Inferior parietal cortex (tissue), 1 donor: ENCODE data around the gene NAA35.
"Not testable (repeated sequence)": the region's sequence is repeated elsewhere in the genome, so short reads cannot be mapped to it uniquely, and the experiment has no call there.

ENCODE experiments used
- DNase-seq: peaks from one replicate; pipeline ENCODE4 v3.0.0-alpha.2; 2016; ENCODE audit errors: extremely low spot score

NAA35 gene

DNA sequence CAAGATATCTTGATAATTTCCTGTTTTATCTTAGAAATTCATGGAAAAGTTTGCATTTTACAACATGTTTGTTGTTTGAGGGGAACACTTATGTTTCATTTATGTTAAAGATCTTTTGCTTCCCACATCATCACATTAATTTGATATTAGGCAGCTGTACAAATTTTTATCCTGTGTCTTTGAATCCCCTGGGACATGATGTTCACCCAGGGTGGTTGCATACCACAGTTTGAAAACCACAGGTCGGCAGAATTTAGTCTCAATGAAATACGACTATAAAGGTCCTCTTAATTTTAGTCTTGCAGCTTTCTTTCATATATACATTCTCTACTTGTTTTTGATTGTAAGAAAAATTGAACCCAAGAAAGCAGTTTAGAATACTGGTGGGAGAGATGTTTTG, 3.7 kb downstream of the NAA35 start:
- DNase-seq, result no peak

DNA sequence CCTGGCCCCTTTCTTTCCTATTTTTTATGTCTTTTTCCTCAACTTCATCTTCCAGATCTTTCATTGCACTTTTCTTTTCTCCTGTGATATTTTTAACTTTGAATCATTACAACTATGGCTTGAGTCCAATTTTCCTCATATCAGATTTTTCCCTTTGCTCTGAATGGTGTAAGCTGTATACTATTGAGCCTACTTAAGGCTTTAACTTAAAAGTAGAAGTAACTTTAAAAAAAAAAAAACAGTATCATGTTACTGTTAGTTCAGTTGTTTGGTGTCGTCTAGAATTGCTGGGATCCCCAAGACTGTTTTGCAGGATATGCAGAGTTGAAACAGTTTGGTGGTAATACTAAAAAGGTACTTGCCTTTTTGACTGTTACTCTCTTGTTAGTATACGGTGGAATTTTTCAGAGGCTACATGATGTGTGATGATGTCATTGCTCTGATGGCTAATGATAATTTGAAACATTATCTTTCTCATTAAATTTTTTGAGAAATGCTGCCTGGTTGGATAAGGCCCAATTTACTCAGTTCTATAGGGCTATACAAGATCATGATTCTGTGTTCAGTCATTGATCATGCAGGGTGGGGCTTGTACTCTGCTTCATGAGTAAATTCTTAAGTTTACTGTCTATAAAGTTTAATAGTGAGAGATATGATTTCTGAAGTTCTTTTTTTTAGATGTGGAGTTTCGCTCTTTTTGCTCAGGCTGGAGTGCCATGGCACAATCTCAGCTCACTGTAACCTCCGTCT, 8.8 kb downstream of the NAA35 start:
- DNase-seq, result no peak

DNA sequence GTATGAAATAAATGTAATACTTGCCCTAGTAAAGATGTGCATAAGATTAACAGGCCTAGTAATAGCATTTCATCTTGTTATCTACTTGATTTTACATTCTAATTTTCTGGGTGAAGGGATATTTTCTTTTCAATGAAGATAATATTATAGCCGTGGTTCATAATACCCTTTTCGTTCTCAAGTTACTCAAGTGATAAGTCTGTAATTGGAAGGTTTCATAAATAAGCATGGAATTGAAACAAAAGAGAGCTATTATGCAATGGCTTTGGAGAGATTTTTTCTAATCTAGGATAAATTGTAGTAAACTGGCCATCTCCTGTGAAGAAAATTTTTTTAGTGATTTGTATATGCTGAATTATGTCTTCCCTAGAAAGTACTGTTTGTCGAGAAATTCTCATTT, 19.0 kb downstream of the NAA35 start:
- DNase-seq, result no peak

DNA sequence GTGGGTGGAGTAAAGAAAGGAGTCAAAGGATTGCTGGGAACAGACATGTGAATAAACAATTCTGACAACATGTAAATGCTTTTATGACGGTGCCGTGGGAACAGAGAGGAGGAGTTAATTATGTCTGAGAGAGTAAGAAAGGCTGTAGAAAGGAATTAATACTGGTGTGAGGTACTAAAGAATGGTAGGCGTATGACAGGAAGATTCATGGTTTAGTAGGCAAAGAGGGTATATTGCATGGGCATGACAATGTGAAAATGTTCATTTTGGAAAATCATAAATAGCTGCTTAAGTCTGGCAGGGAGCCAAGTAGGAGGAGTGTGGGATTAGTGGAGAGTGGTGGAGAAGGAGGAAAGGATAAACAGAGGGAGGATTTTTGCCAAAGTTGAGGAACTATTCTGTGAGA, 19.7 kb downstream of the NAA35 start:
- no peak for DNase-seq

DNA sequence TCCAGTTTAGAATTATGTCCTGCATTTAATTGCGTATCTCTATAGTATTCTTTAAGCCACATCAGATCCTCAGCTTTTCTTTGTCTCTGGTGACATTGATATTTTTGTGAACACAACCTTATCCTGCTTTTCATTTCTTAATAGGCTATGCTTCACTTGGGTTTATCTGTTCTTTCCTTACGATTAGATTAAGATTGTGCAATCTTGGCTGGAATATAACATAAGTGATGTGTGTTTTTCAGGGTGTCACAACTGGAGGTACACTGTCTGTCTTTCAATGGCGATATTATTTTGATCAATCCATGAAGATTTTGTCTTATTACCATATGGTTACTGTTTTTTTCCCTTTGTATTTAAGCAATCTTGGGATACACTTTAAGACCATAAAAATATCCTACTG, 23.6 kb downstream of the NAA35 start:
- no peak for DNase-seq

DNA sequence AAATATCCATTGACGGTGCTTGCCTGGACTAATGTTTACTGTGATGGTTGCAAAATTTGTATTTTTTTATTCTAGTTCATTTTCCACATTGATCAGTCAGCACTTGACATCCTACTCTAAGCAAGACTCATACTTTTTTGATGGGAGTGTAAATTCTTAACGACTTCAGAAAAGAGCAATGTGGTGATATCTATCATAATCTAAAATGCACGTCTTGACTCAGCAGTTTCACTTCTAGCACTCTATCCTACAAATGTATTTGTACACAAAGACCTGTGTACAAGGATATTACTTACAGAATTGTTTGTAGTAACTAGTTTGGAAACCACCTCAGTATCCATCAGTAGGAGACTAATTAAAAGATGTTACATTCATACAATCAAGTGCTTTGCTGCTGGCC, 24.0 kb downstream of the NAA35 start:
- no peak for DNase-seq

DNA sequence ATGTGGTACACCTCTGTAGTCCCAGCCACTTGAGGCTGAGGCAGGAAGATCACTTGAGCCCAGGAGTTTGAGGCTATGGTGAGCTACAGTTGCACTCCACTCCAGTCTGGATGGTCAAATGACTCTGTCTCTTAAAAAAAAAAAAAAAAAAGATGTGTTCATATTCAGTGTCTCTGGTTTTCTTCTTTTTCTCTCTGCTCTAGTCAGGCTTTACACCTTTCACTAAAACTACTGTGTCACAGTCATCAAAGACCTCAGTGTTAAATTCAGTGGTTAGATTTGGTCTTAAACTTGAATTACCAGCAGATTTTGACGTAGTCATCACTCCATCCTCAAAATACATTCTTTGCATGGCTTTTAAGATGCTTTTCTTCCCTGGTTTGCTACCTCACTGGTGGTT, 28.8 kb downstream of the NAA35 start:
- no peak for DNase-seq

DNA sequence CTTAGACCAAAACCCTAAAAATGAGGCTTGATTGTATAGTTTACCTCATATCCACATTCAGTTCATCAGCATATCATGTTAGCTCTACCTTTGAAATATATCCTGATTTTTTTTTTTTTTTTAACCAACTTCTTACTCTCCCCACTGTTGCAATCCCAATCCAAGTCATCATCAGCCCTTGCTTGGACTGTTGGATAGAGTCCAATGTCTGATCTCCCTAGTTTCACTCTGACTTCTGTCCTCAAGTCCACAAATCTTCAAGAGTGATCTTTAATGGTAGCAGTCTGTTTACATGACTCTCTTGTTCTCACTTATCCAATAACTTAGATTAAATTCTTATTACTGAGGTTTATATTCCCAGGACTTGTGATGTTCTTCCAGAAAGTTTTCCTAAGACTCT, 30.8 kb downstream of the NAA35 start:
- DNase-seq, result no peak

DNA sequence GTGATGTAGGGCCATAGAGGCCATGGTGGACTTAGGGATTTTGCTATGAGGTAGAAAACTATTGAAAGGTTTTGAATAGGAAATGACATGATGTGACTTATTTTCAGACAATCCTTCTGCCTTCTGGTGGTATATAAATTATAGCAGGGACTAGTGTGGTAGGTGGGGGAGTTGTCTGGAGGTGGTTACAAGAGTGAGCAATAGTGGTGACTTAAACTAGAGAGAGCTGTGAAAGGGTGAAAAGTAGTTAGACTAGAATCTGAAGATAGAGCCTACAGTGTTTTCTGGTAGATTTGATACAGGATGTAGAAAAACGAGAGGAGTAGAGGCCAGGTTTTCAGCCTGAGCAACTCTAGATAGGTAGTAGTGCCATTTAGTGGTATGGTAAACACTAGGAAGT, 32.3 kb downstream of the NAA35 start:
- DNase-seq, result no peak

DNA sequence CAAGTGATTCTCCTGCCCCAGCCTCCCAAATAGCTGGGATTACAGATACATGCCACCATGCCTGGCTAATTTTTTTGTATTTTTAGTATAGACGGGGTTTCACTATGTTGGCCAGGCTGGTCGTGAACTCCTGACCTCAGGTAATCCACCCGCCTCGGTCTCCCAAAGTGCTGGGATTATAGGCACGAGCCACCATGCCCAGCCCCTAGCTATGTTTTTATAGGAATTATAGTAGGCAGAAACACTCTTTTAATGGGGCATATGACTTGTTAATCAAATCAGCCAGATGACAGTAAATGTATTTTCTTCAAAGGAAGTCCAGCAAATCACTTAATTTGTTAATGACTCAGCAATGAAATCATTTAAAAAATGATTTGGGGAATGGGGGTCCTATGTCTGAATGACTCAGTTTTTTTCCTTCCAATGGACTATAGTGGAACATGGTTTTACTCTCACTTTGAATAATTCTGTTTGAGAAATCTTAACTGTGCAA, 33.2 kb downstream of the NAA35 start:
- DNase-seq, result not testable (repeated sequence)

DNA sequence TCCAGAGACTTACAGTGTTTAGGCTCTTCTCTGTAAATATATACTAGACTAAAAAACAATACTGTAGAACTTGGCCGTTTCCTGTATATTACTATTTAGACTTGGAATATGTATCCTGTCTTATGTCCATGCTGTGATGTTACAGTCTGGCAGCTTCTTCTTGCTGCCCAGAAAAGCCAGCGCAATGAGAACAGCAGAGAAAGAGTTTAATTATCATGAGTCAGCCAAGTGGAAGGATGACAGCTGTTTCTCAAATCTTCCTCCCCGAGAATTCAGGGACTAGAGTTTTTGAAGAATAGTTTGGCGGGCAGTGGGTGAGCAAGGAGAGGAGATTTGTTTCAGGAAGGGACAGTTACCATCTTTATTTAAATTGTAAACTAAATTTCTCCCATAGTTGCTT, 37.5 kb downstream of the NAA35 start:
- DNase-seq, result no peak

DNA sequence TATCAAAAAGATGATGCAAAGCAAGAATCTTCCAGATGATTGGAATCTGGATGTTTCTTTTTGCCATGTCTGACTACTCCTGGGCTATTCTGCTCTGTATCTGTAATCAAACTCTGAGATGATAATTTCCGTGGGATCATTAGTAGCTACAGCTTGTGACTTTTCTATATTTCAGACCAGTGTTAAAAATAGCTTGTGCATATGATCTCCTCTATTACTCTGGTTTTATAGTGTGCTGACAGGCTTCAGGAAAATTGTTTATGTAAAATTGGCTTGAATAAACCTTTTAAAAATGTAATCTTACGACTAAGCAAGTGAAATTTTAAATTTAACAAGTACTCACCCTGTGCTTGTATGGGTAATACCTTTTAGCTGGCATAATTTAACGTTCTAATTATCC, 40.4 kb downstream of the NAA35 start:
- DNase-seq, result no peak

DNA sequence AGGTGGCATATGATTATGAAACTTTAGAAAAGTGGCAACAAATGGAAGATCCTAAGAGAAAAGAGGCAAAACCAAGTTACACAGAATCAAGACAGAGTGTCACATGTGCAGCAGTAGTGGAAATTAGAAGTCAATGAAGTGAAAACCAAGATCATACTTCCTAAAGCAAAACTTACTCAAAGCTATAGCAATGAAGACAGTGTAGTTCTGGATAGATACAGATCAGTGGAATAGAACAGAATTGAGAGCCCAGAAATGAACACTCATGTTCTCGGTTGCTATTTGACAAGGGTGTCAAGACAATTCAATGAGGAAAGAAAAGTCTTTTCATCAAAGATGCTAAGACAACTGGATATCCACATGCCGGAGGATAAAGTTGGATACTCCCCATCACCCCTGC, 43.5 kb downstream of the NAA35 start:
- no peak for DNase-seq

DNA sequence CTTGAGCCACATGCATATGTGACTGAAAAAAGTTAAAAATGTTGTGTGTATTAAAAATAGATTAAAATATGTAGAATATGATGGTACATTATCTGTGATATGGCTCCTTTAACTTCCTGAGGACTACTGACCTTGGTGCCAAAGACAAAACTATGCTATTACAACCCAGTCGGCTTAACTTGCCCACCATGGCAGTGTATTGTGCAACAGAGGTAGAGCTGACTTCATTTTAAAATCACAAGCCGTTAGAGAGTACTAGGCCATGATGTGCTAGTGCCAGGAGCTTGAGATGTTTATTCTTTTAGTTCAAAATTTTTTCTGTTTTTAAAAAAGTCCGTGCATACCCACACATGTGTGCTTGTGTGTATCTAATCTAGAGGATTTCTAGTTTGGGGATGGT, 46.3 kb downstream of the NAA35 start:
- DNase-seq, result no peak

DNA sequence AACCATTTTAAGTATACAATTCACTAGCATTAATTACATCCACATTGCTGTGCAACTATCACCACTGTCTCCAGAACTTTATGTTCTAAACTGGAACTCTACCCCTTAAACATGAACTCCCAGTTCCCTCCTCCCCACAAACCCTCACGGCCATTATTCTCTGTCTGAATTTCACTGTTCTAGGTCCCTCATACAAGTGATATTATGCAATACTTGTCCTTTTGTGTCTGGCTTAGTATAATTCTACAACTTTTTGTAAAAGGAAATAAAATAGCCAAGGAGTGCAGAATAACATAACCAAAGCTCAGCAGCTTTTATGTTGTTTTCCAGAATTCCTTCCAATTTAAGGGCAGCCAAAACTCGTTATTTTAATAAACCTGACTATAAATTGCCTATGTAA, 53.2 kb downstream of the NAA35 start:
- no peak for DNase-seq

DNA sequence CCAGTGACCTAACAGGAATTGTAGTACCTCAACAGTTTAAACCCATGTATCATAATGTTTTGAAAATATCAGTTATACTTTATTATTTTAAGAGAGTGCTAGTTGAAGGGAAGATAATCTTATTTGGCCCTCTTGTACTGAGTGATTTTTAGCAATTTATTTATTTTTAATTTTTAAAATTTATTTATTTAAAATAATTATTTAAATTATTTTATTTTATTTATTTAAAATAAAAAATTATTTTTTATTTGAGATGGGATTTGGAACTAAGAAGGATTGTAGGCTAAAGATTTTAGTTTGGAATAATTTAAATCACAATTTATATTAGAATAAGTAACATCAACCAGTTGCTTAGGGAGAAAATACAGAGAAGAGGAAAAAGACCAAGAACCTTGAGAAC, 54.2 kb downstream of the NAA35 start:
- no peak for DNase-seq

DNA sequence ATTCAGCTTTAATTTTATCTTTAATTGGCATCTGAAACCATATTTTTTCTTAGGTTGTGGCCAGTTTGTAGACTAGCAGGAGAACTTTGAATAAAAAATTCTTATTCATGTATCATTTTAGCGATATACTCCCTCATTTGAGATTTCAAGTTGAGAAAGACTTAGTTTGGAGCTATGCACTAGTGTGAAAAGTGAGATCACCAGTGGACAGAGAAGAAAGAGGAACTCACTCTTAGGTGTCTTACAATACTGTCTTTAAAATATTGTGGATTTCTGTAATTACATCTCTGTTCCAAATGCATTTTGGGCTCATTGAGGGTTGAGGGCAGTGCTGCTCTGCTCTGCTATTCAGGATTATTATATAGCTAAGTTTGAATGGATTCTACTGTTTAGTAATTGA, 54.7 kb downstream of the NAA35 start:
- no peak for DNase-seq

DNA sequence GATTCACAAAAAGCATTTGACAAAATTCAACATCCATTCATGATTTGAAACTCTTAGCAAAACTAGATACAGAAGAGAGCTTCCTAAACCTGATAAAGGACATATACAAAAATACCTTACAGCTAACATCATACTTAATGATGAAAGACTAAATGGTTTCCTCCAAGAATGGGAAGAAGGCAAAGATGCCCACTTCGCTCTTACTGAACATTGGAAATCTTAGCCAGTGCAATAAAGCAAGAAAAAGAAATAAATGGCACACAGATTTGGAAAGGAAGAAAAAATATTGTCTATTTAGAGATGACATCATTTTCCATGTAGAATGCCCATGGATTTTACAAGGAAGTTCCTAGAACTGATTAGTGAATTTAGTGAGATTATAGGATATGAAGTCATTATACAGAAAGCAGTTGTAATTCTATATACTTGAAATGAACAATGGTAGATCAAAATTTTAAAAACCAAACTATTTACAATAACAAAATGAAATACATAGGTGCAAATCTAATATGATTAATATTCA, 64.4 kb downstream of the NAA35 start:
- no peak for DNase-seq

DNA sequence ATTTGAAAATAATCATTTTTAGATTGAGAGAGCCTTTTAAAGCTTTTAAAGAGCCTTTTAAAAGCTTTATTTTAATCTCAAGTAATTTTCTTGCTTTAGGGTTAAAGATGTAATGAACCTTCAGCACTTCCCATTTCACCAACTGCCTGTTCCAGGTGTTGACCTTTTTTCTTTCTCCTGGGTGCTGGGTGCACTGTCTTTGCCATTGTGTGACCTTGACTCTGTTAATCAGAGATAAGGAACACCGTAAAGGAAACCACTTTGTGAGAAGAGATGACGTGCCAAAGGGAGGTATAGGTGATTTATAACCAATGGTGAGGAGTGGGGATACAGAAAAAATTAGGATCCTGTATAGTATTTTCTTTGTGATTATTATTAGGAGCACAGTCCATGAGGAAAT, 68.2 kb downstream of the NAA35 start:
- no peak for DNase-seq

DNA sequence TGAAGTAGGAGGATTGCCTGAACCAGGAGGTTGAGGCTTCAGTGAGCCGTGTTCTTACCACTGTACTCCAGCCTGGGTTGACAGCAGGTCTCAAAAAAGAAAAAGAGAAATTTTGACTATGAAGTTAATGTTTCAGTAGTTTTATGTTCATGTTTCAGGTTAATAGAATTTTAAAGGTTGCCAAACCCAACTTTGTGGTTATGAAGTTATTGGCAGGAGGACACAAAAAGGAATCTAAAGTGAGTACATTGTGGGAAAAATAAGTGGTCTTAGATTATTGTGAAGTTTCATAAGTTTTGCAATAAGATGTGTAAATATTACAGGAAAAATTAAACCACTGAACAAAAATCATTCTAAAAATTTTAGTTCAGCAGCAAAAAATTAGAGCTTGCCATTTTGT, 79.8 kb downstream of the NAA35 start:
- no peak for DNase-seq

DNA sequence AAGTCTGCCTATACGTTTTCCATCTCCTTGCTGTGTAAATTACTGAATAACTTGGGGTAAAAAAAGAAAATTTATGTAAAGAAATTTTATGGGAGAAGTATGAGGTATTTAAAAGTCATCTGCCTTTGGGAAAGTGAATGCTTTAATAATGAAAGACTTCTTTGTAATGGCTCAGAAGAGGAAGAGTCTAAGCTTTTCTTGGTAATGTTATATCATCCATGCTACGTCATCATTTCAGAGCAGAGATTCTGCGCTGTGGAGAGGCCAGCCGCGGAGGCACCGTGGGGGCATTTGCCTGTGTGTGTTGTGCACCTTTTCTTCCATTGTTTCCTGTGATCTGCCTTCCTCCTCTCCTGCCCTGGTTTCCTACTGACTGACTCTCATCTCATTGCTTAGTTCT, 80.2 kb downstream of the NAA35 start:
- no peak for DNase-seq

DNA sequence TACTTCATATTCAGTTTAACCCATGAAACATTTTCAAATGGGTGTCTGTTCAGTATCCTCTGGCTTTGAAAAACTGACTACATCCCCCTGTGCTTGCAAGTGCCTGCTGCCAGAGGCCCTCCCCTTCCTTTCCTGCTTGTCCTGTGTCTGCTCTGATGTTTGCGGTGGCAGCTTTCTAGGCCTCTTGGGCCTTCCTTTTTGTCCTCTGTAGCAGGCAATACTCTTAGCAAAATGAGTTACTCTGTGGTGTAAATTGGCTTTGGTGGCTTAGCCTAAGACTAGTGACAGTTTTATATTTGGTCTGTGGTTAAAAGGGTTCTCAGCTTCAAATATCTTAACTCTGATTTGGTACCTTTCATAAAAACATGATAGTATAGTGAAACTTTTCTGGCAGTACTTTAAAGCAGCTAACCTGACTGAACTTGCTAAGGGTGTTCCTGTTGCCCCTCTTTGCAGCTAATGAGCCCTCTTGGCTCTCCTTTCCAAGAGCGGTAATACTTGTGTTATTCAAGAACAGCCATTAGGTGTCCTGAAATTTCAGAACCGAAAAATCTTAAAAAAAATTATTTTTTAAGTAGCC, 81.8 kb downstream of the NAA35 start:
- DNase-seq, result no peak

DNA sequence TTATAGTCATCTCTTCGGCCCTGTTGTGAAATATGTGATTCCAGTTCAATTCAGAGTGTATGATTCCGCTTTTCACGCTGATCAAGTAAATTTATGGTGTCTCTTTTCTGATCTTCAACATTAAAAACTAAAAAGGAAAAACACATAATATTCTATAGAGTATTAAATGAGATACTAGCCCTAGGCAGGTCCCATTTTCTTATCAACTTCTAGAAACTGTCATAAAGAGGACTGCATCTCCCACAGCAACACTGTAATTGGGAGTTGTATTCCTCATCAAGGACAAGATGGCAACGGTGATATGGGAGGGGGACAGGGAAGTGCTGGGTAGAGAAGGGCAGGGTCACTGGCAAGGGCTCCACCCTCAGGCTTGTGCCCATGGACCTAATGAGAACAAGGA, 86.8 kb downstream of the NAA35 start:
- no peak for DNase-seq
